Adrenal gland (tissue), 12 donors: ENCODE results near the gene CCL3. TPM values are rescaled to one million over a fixed set of nuclear protein-coding genes. Genes with fewer than 3 reads are reported as not detected.
A peak's percentile ranks its signal among the peaks of the same experiment; 100 is the strongest.

Source experiments
- DNase-seq, 7 donors: peaks; one replicate each; pipeline ENCODE4 v3.0.0-alpha.2; 2019 to 2020
- H3K27ac ChIP-seq, 5 donors: fragments of 200-600 bp; sonication (generic) in 4 of 5; 1 replicate in 3 of 5; 2 replicates in 2 of 5; pipeline versions ENCODE4 v1.5.1 to v1.8.0; 2016 to 2020; ENCODE audit warnings: mild to moderate bottlenecking in 1 of 5
- H3K27me3 ChIP-seq: fragments of 200-600 bp; 2 replicates; pipeline ENCODE4 v1.8.0; 2021
- H3K36me3 ChIP-seq, 2 donors: fragments of 200-600 bp; replicated peaks in 1 of 2; 1 replicate in 1 of 2; 2 replicates in 1 of 2; pipeline versions ENCODE4 v1.5.1 to v1.8.0; 2018 to 2022
- H3K4me1 ChIP-seq, 2 donors: fragments of 200-600 bp; replicated peaks in 1 of 2; 1 replicate in 1 of 2; 2 replicates in 1 of 2; pipeline versions ENCODE4 v1.5.1 to v1.8.0; 2018 to 2021
- H3K4me3 ChIP-seq, 4 donors: fragments of 200-600 bp; sonication (generic) in 3 of 4; one replicate each; pipeline ENCODE4 v1.5.1; 2016 to 2018
- H3K9me3 ChIP-seq, 3 donors: fragments of 200-600 bp; sonication (generic) in 1 of 3; replicated peaks in 1 of 3; 1 replicate in 2 of 3; 2 replicates in 1 of 3; pipeline versions ENCODE4 v1.5.1 to v1.8.0; 2016 to 2021
- POLR2A ChIP-seq, 2 donors: fragments of 450-650 bp; IDR thresholded peaks; one replicate each; pipeline ENCODE4 v1.6.1; 2017; ENCODE audit warnings: antibody characterized with exemption in 2 of 2, mild to moderate bottlenecking in 2 of 2, moderate library complexity in 1 of 2
- WGBS, 4 donors: extraction: QIAGEN DNeasy Blood & Tissue Kit in 2 of 4; methylation state at CpG; one replicate each; pipeline versions ENCODE4 v1.1.5 to v1.1.7; 2013 to 2017; 5-methylcytosine and 5-hydroxymethylcytosine counted together
- intact Hi-C, 2 donors: fragments of 100-400 bp; cut with DNase I; formaldehyde crosslinking; loops; one replicate each; pipeline versions ENCODE4 v1.14.1 to v1.15.0; 2022 to 2023
- polyA plus RNA-seq, 3 donors: library from polyadenylated mRNA; stranded (reverse); fragments of 200-250 nt in 2 of 3; fragments of 350-450 nt in 1 of 3; fragmentation: Illumina TruSeq in 1 of 3; extraction: RNeasy Lipid Tissue Mini Kit (QIAGEN cat#74804) in 1 of 3; gene quantifications; one replicate each; pipeline ENCODE4 v1.2.3, GENCODE V29; 2013 to 2014
- total RNA-seq, 9 donors: library from RNA; depleted of rRNA in 4 of 9; stranded (reverse); fragments of >200 nt in 4 of 9; fragments of 120-200 nt in 1 of 9; fragmentation: NEBNext Ultra II Directional in 1 of 9; extraction: Animal tissue kit (Norgen Biotek cat#: 25700) in 1 of 9; gene quantifications; one replicate each; pipeline versions ENCODE4 v1.1.0 to v1.2.4, GENCODE V29; 2013 to 2023
- TF ChIP-seq, protein P1 (sequence below), 6 experiments: fragments of 450-650 bp in 4 of 6; fragments of 200-600 bp in 2 of 6; sonication (generic) in 1 of 6; IDR thresholded peaks; 1 replicate in 5 of 6; 2 replicates in 1 of 6; pipeline versions ENCODE4 v1.5.1 to v1.8.0; 2016 to 2021; ENCODE audit warnings: antibody characterized with exemption in 6 of 6, mild to moderate bottlenecking in 2 of 6, moderate library complexity in 1 of 6
- donor health status: healthy with polysubstance abuse.
- donor health status: Bipolar disorder and iron deficiency.
- donor health status: DM: yes; HTN: yes; CAD: no.
- donor health status: DM: no; HTN: no; CAD: no.
- donor health status: DM: no; HTN: no; CAD: no.
- donor health status: DM: yes; HTN: yes; CAD: no.

The CCL3 gene
- total and polyA plus RNA-seq, 12 donors: 0.54 to 15.3 (median 5.0) TPM

DNA sequence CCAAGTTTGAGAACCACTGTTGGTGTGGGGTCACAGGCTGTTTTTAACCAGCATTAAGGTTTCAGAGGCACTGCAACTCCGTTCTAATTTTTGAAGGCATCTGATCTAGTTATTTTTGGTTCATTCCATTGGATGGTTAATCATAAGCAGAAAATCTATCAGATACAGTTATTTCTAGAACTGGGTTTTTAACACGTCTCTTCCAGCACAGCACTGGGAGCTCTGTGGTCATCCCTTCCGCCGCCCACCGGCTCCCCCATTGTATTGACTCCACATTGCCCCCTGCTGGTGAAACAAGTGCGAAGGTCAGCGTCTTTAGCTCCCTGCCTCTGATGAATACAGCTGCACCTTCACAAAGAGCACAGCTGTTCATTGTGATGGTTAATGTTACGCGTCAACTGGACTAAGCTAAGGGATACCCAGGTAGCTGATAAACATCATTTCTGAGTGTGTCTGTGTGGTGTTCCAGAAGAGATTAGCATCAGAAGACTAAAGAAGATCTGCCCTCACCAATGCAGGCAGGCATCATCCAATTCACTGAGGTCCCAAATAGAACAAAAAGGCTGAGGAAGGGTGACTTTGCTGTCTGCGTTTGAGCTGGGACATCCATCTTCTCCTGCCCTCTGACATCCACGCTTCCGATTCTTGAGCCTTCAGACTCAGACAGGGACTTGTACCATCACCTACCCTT, 17.4 kb downstream of the CCL3 start:
- H3K4me1 ChIP-seq: no peaks in the 10 kb centered on the region
- no peaks in the 10 kb centered on the region for H3K36me3 ChIP-seq
- DNase-seq: peak; percentile 39 to 72 (median 48)
- TF ChIP-seq, protein P1, sequence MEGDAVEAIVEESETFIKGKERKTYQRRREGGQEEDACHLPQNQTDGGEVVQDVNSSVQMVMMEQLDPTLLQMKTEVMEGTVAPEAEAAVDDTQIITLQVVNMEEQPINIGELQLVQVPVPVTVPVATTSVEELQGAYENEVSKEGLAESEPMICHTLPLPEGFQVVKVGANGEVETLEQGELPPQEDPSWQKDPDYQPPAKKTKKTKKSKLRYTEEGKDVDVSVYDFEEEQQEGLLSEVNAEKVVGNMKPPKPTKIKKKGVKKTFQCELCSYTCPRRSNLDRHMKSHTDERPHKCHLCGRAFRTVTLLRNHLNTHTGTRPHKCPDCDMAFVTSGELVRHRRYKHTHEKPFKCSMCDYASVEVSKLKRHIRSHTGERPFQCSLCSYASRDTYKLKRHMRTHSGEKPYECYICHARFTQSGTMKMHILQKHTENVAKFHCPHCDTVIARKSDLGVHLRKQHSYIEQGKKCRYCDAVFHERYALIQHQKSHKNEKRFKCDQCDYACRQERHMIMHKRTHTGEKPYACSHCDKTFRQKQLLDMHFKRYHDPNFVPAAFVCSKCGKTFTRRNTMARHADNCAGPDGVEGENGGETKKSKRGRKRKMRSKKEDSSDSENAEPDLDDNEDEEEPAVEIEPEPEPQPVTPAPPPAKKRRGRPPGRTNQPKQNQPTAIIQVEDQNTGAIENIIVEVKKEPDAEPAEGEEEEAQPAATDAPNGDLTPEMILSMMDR (IDR thresholded peaks at IDR 0.05): peak; percentile 42 to 73 (median 60)
- TF ChIP-seq POLR2A (IDR thresholded peaks at IDR 0.05): no peak
- H3K4me3 ChIP-seq: no peak overlapping the region
- no peaks in the 10 kb centered on the region for H3K27me3 ChIP-seq
- 28 to 34% (median 30%) methylated on average over 10 to 12 of the region's 12 CpGs for WGBS, 4 donors
- no peak overlapping the region for H3K27ac ChIP-seq
- intact Hi-C loops: loop anchor here in 1 of 2 donors (10.0 kb wide), 2 partner anchors 52 to 98 kb away; no protein-coding TSS in a partner anchor
- H3K9me3 ChIP-seq: no peaks in the 10 kb centered on the region

DNA sequence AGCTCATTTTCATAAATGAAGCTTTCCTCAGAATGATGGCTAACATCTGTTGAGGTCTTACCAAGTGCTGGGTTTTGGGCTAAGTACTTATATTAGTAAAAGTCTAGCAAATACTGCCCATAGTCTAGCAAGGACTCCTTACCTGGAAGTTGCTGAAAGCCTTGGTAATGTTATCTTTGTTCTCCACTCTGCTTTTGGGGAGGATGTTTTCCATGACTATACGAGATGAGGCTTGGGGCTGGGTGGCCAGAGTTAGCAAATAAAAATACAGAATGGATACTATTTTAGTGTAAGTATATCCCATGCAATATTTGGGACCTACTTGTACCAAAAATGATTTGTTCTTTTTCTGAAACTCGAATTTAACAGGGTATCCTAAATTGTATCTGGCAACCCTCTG, 18.2 kb downstream of the CCL3 start:
- H3K4me3 ChIP-seq: no peak overlapping the region
- WGBS, 4 donors: 64 to 68% (median 66%) methylated on average over 2 of the region's 2 CpGs
- no peak overlapping the region for H3K27ac ChIP-seq
- H3K4me1 ChIP-seq: no peaks in the 10 kb centered on the region
- no peak for TF ChIP-seq POLR2A (IDR thresholded peaks at IDR 0.05)
- TF ChIP-seq, protein P1 (IDR thresholded peaks at IDR 0.05): no peak
- intact Hi-C loops: loop anchor here in 1 of 2 donors (10.0 kb wide), 2 partner anchors 53 to 97 kb away; no protein-coding TSS in a partner anchor
- no peaks in the 10 kb centered on the region for H3K9me3 ChIP-seq
- H3K27me3 ChIP-seq: no peaks in the 10 kb centered on the region
- no peaks in the 10 kb centered on the region for H3K36me3 ChIP-seq
- no peak for DNase-seq

DNA sequence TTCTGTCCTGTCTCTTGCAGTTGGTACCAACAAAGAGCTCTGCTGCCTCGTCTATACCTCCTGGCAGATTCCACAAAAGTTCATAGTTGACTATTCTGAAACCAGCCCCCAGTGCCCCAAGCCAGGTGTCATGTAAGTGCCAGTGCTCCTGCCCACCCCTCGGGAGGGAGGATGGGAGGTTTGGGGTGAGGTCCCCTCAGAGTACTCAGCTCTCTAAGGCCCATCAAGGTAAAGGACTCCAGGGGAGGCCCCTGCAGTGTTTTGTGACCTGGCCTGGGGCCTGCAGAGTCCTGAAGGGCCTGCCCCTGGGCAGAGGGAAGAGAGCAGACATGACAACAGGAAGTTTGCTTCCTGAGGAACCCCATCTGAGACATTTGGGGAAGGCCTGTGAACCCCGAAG, 19.5 kb downstream of the CCL3 start:
- WGBS, 4 donors: 40 to 75% (median 58%) methylated on average over 2 to 3 of the region's 3 CpGs
- Histone ChIP-seq H3K9me3 (no peaks in the 10 kb centered on the region), H3K27me3 (no peaks in the 10 kb centered on the region), H3K36me3 (no peaks in the 10 kb centered on the region), H3K4me1 (no peaks in the 10 kb centered on the region), H3K27ac (no peak overlapping the region), H3K4me3 (no peak overlapping the region)
- TF ChIP-seq POLR2A (IDR thresholded peaks at IDR 0.05): no peak
- TF ChIP-seq, protein P1 (IDR thresholded peaks at IDR 0.05): no peak
- intact Hi-C loops: loop anchor here in 1 of 2 donors (10.0 kb wide), 2 partner anchors 54 to 96 kb away; no protein-coding TSS in a partner anchor
- DNase-seq: no peak

DNA sequence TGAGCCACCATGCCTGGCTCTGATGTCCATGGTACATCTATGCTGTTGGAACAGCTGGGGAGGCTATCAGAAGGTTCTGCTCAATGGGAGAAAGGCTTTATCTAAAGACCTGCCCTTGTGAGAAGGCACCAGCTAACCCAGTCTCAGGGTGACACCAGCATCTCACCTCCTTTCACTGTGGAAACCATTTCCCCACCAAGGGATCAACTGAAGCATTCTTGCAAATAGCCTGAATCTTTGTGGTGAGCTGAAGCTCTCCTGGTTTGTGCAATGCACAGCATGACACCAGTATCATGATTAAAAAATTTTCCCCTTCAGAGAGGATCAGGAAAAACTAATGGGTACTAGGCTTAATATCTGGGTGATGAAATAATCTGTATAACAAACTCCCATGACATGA, 20.8 kb downstream of the CCL3 start:
- DNase-seq: no peak
- H3K27me3 ChIP-seq: no peaks in the 10 kb centered on the region

More for the DNA sequence above, 20.8 kb downstream of the CCL3 start:
- H3K4me1 ChIP-seq: no peaks in the 10 kb centered on the region
- TF ChIP-seq, protein P1 (IDR thresholded peaks at IDR 0.05): no peak
- TF ChIP-seq POLR2A (IDR thresholded peaks at IDR 0.05): no peak
- H3K36me3 ChIP-seq: no peaks in the 10 kb centered on the region
- no peaks in the 10 kb centered on the region for H3K9me3 ChIP-seq
- no peak overlapping the region for H3K4me3 ChIP-seq
- H3K27ac ChIP-seq: no peak overlapping the region
- intact Hi-C loops: no loop called here
